Measurements from ENCODE around the gene ATXN7L1.

DNA sequence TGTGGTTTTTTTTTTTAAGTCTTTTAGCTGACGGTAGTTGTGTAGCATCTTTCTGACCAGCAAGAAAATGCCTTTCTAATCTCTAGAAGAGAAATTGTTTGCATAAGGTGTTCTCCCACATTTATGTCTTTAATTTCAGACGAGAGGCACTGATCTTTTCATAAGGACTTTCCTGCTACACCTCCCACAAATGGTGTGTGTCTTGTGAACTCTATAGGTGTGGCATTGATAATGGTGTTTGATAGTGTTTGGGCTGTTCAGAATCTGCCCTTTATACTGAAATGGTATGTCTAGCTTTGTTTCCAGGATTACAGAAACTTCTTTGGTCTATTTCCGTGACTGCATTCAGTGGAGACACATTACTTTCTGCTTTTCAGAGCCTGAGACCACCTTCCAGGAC, 21.6 kb upstream of the ATXN7L1 start:
- TF ChIP-seq SAP30 (IDR thresholded peaks at IDR 0.05; ENCODE audit: insufficient read depth, insufficient replicate concordance, low read length), result no peak
- TF ChIP-seq HDAC2 (IDR thresholded peaks at IDR 0.05; ENCODE audit: borderline replicate concordance in 1 of 2, low read depth in 2 of 2, low read length in 2 of 2), result no peak
- TF ChIP-seq, protein P1, sequence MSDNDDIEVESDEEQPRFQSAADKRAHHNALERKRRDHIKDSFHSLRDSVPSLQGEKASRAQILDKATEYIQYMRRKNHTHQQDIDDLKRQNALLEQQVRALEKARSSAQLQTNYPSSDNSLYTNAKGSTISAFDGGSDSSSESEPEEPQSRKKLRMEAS (IDR thresholded peaks at IDR 0.05), result no peak
- no peak for TF ChIP-seq SIRT6 (IDR thresholded peaks at IDR 0.05; ENCODE audit: low read length)
- no peak for TF ChIP-seq BACH1 (IDR thresholded peaks at IDR 0.05; ENCODE audit: low read length)
- TF ChIP-seq, protein P2, sequence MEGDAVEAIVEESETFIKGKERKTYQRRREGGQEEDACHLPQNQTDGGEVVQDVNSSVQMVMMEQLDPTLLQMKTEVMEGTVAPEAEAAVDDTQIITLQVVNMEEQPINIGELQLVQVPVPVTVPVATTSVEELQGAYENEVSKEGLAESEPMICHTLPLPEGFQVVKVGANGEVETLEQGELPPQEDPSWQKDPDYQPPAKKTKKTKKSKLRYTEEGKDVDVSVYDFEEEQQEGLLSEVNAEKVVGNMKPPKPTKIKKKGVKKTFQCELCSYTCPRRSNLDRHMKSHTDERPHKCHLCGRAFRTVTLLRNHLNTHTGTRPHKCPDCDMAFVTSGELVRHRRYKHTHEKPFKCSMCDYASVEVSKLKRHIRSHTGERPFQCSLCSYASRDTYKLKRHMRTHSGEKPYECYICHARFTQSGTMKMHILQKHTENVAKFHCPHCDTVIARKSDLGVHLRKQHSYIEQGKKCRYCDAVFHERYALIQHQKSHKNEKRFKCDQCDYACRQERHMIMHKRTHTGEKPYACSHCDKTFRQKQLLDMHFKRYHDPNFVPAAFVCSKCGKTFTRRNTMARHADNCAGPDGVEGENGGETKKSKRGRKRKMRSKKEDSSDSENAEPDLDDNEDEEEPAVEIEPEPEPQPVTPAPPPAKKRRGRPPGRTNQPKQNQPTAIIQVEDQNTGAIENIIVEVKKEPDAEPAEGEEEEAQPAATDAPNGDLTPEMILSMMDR (IDR thresholded peaks at IDR 0.05; ENCODE audit: control extremely low read depth in 1 of 3, insufficient read depth in 1 of 3, low read depth in 1 of 3, low read length in 3 of 3), result no peak
- no peak for TF ChIP-seq EZH2 (IDR thresholded peaks at IDR 0.05; ENCODE audit: low read depth, low read length, severe bottlenecking)
- no peak for TF ChIP-seq TAF1 (IDR thresholded peaks at IDR 0.05; ENCODE audit: low read depth, low read length)
- no peak for TF ChIP-seq TEAD4 (IDR thresholded peaks at IDR 0.05; ENCODE audit: low read depth, low read length)

Data from H1 (cell line).